Gastrocnemius medialis (tissue), 4 donors: Measurements from ENCODE around the gene PIK3CG. TPM values are rescaled to one million over a fixed set of nuclear protein-coding genes. Genes with fewer than 3 reads are reported as not detected.

Experiments used
- ATAC-seq, 2 donors: fragments of 150-250 bp; one replicate each; pipeline ENCODE4 v1.9.1; 2016
- DNase-seq, 2 donors: peaks; one replicate each; pipeline ENCODE4 v3.0.0-alpha.2; 2019
- H3K27ac ChIP-seq, 4 donors: fragments of 200-600 bp; sonication (generic); 1 replicate in 1 of 4; 2 replicates in 3 of 4; pipeline ENCODE4 v1.5.1; 2016 to 2018; ENCODE audit warnings: mild to moderate bottlenecking in 2 of 4, moderate library complexity in 1 of 4
- H3K27me3 ChIP-seq, 3 donors: fragments of 200-600 bp; sonication (generic) in 2 of 3; 1 replicate in 1 of 3; 2 replicates in 2 of 3; pipeline versions ENCODE4 v1.5.1 to v1.6.0; 2016 to 2019; ENCODE audit warnings: mild to moderate bottlenecking in 1 of 3, moderate library complexity in 1 of 3
- H3K36me3 ChIP-seq, 2 donors: fragments of 200-600 bp; sonication (generic) in 1 of 2; one replicate each; pipeline ENCODE4 v1.5.1; 2017 to 2018
- H3K4me1 ChIP-seq, 2 donors: fragments of 200-600 bp; sonication (generic) in 1 of 2; one replicate each; pipeline ENCODE4 v1.5.1; 2016 to 2017; ENCODE audit warnings: mild to moderate bottlenecking in 2 of 2
- H3K4me3 ChIP-seq, 4 donors: fragments of 200-600 bp; sonication (generic) in 3 of 4; 1 replicate in 1 of 4; 2 replicates in 3 of 4; pipeline ENCODE4 v1.5.1; 2016 to 2019; ENCODE audit warnings: mild to moderate bottlenecking in 2 of 4
- H3K9me3 ChIP-seq, 3 donors: fragments of 200-600 bp; sonication (generic) in 2 of 3; 1 replicate in 1 of 3; 2 replicates in 2 of 3; pipeline ENCODE4 v1.5.1; 2016 to 2019
- CTCF ChIP-seq, 5 experiments: fragments of 450-650 bp in 3 of 5; fragments of 200-600 bp in 2 of 5; sonication (generic) in 2 of 5; IDR thresholded peaks in 4 of 5; conservative IDR thresholded peaks in 1 of 5; 1 replicate in 4 of 5; 2 replicates in 1 of 5; pipeline ENCODE4 v1.5.1; 2016 to 2019; ENCODE audit warnings: antibody characterized with exemption in 5 of 5, mild to moderate bottlenecking in 3 of 5, moderate library complexity in 3 of 5
- POLR2A ChIP-seq, 2 donors: fragments of 450-650 bp; IDR thresholded peaks; one replicate each; pipeline ENCODE4 v1.6.1; 2017; ENCODE audit warnings: antibody characterized with exemption in 2 of 2, mild to moderate bottlenecking in 2 of 2, moderate library complexity in 2 of 2
- in situ Hi-C, 4 donors: fragments of 200-750 bp; cut with MboI; loops; one replicate each; pipeline versions ENCODE4 v1.15.0 to v1.8.0; 2017; ENCODE audit warnings: low sequenced_read_pairs in 4 of 4
- intact Hi-C: fragments of 100-400 bp; cut with DNase I; formaldehyde crosslinking; loops from one replicate; pipeline ENCODE4 v1.15.1; 2023; ENCODE audit warnings: low total_unique reads
- total RNA-seq, 4 donors: library from RNA; depleted of rRNA; stranded (reverse); fragments of >200 nt; gene quantifications; one replicate each; pipeline versions ENCODE4 v1.1.0 to v1.2.3, GENCODE V29; 2016

The PIK3CG gene
- total RNA-seq, 4 donors from 2014 or later = 0.51 to 1.4 (median 0.83) TPM

GRCh38 chr7:106872763-106873162 is 7.7 kb downstream of the PIK3CG start:
- intact Hi-C loops = no loop called here
- DNase-seq = no peak

GRCh38 chr7:106874076-106874475 is 9.0 kb downstream of the PIK3CG start:
- no peaks in the 10 kb centered on the region for H3K27me3 ChIP-seq
- no peaks in the 10 kb centered on the region for H3K9me3 ChIP-seq
- DNase-seq (no peak), ATAC-seq (no peak)
- H3K27ac ChIP-seq = no peak overlapping the region
- no peaks in the 10 kb centered on the region for H3K4me1 ChIP-seq
- H3K4me3 ChIP-seq = no peak overlapping the region
- in situ Hi-C loops = no loop called here
- H3K36me3 ChIP-seq = no peaks in the 10 kb centered on the region
- TF ChIP-seq CTCF (IDR thresholded peaks at IDR 0.05 in 4 of 5, conservative IDR thresholded peaks at IDR 0.05 in 1 of 5) = no peak
- no peak for TF ChIP-seq POLR2A (IDR thresholded peaks at IDR 0.05)
- intact Hi-C loops = no loop called here

More at GRCh38 chr7:106872763-106873162, 7.7 kb downstream of the PIK3CG start:
- in situ Hi-C loops = no loop called here
- Histone ChIP-seq H3K27ac (no peak overlapping the region), H3K27me3 (no peaks in the 10 kb centered on the region), H3K9me3 (no peaks in the 10 kb centered on the region), H3K4me3 (no peak overlapping the region), H3K4me1 (no peaks in the 10 kb centered on the region), H3K36me3 (no peaks in the 10 kb centered on the region)
- no peak for ATAC-seq
- no peak for TF ChIP-seq POLR2A (IDR thresholded peaks at IDR 0.05)
- no peak for TF ChIP-seq CTCF (IDR thresholded peaks at IDR 0.05 in 4 of 5, conservative IDR thresholded peaks at IDR 0.05 in 1 of 5)

GRCh38 chr7:106875508-106875907 is 10.4 kb downstream of the PIK3CG start:
- H3K4me1 ChIP-seq = no peaks in the 10 kb centered on the region
- no peak overlapping the region for H3K27ac ChIP-seq
- no peaks in the 10 kb centered on the region for H3K27me3 ChIP-seq
- no peaks in the 10 kb centered on the region for H3K36me3 ChIP-seq
- H3K9me3 ChIP-seq = no peaks in the 10 kb centered on the region
- DNase-seq (no peak), ATAC-seq (no peak)
- H3K4me3 ChIP-seq = no peak overlapping the region
- no peak for TF ChIP-seq CTCF (IDR thresholded peaks at IDR 0.05 in 4 of 5, conservative IDR thresholded peaks at IDR 0.05 in 1 of 5)
- no peak for TF ChIP-seq POLR2A (IDR thresholded peaks at IDR 0.05)
- intact Hi-C loops = no loop called here
- in situ Hi-C loops = no loop called here

- in situ Hi-C loops = no loop called here
These were observed 13.8 kb downstream of the PIK3CG start for GRCh38 chr7:106878748-106879439.

More at GRCh38 chr7:106878748-106879439, 13.8 kb downstream of the PIK3CG start:
- H3K27ac ChIP-seq = no peak overlapping the region
- no peaks in the 10 kb centered on the region for H3K4me1 ChIP-seq
- intact Hi-C loops = no loop called here
- H3K36me3 ChIP-seq = no peaks in the 10 kb centered on the region
- H3K27me3 ChIP-seq = no peaks in the 10 kb centered on the region
- DNase-seq (no peak), ATAC-seq (no peak)
- no peak overlapping the region for H3K4me3 ChIP-seq
- TF ChIP-seq CTCF (IDR thresholded peaks at IDR 0.05 in 4 of 5, conservative IDR thresholded peaks at IDR 0.05 in 1 of 5) = no peak
- TF ChIP-seq POLR2A (IDR thresholded peaks at IDR 0.05) = no peak
- no peaks in the 10 kb centered on the region for H3K9me3 ChIP-seq
